ENCODE data around the gene GLS.
A peak's percentile ranks its signal among the peaks of the same experiment; 100 is the strongest.

GLS gene

DNA sequence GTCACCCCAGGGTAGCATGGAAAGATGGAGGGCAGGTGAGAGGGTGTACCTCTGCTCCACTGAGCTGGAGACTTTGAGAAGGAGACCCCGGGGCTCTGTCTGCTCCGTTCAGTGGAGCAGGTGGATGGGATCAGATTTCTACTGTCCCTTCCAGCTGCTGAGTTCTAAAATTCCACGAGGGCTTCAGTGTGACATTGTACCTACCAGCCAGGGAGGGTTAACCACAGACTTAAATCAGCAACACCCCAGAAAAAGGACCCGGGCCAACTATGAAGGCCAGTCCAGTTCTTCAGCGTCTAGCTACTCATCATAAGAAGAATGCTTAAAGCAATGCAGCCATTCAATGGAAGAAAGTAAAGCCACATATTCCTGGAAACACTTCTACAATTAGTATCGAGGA lies 109.5 kb downstream of the GLS start:
- TF ChIP-seq REST (IDR thresholded peaks at IDR 0.05; ENCODE audit: low read depth), result no peak
- no peak for TF ChIP-seq EP300 (IDR thresholded peaks at IDR 0.05; ENCODE audit: borderline replicate concordance)
- TF ChIP-seq, protein P1, sequence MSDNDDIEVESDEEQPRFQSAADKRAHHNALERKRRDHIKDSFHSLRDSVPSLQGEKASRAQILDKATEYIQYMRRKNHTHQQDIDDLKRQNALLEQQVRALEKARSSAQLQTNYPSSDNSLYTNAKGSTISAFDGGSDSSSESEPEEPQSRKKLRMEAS (IDR thresholded peaks at IDR 0.05), result no peak
- no peak for TF ChIP-seq TEAD4 (IDR thresholded peaks at IDR 0.05)
- TF ChIP-seq CREB1 (IDR thresholded peaks at IDR 0.05; ENCODE audit: low read depth), result no peak
- no peak for TF ChIP-seq TAF1 (IDR thresholded peaks at IDR 0.05; ENCODE audit: low read depth)
- TF ChIP-seq YY1 (IDR thresholded peaks at IDR 0.05; ENCODE audit: low read depth), result no peak

GRCh38 chr2:190993292-190993643 lies 112.6 kb downstream of the GLS start:
- TF ChIP-seq REST (IDR thresholded peaks at IDR 0.05; ENCODE audit: low read depth) (no peak), YY1 (IDR thresholded peaks at IDR 0.05; ENCODE audit: low read depth) (no peak), TEAD4 (IDR thresholded peaks at IDR 0.05) (no peak), NFIC (IDR thresholded peaks at IDR 0.05) (no peak), TAF1 (IDR thresholded peaks at IDR 0.05; ENCODE audit: low read depth) (no peak), FOXM1 (IDR thresholded peaks at IDR 0.05; ENCODE audit: borderline replicate concordance, low read depth) (no peak), EGR1 (IDR thresholded peaks at IDR 0.05) (no peak)
- TF ChIP-seq, protein P1 (IDR thresholded peaks at IDR 0.05), result no peak

GRCh38 chr2:190994148-190994547 lies 113.5 kb downstream of the GLS start:
- no peak for TF ChIP-seq TAF1 (IDR thresholded peaks at IDR 0.05; ENCODE audit: low read depth)
- TF ChIP-seq TEAD4 (IDR thresholded peaks at IDR 0.05), result no peak
- TF ChIP-seq TCF12 (IDR thresholded peaks at IDR 0.05; ENCODE audit: low read depth), result no peak
- TF ChIP-seq ZBTB7A (IDR thresholded peaks at IDR 0.05; ENCODE audit: low read depth), result no peak
- TF ChIP-seq EP300 (IDR thresholded peaks at IDR 0.05; ENCODE audit: borderline replicate concordance), result no peak
- TF ChIP-seq NFIC (IDR thresholded peaks at IDR 0.05), result no peak
- TF ChIP-seq FOXM1 (IDR thresholded peaks at IDR 0.05; ENCODE audit: borderline replicate concordance, low read depth), result no peak
- no peak for TF ChIP-seq USF1 (IDR thresholded peaks at IDR 0.05)
- no peak for TF ChIP-seq CREB1 (IDR thresholded peaks at IDR 0.05; ENCODE audit: low read depth)
- no peak for TF ChIP-seq YY1 (IDR thresholded peaks at IDR 0.05; ENCODE audit: low read depth)
- no peak for TF ChIP-seq REST (IDR thresholded peaks at IDR 0.05; ENCODE audit: low read depth)
- TF ChIP-seq CEBPB (IDR thresholded peaks at IDR 0.05), result no peak
- TF ChIP-seq, protein P1 (IDR thresholded peaks at IDR 0.05), result no peak
- no peak for TF ChIP-seq RAD21 (IDR thresholded peaks at IDR 0.05; ENCODE audit: low read depth)

- TF ChIP-seq RAD21 (IDR thresholded peaks at IDR 0.05; ENCODE audit: low read depth) (peak; percentile 29; the same call in 1 of the 2 replicates), NFIC (IDR thresholded peaks at IDR 0.05) (no peak)
- TF ChIP-seq, protein P1 (IDR thresholded peaks at IDR 0.05), result no peak
Observed at GRCh38 chr2:190996338-190996946, 115.8 kb downstream of the GLS start.

DNA sequence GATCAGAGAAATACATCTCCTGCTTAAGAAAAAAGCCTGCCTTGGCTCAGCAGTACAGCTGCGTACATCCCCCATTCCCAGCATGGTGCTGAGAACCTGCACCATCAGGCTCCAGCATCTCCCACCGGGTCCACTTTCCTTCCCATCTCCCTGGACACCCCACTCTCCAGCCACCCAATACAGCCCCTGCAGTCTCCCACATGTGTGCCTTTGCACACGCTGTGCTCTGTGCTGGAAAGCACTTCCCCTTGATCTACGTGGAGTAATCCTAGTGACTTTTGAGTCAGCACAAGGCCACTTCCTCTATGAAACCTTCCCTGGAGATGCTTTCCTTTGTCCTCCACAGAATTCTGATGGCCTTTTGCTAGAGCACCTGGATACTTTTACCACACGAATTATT lies 116.3 kb downstream of the GLS start:
- TF ChIP-seq RAD21 (IDR thresholded peaks at IDR 0.05; ENCODE audit: low read depth) (no peak), USF1 (IDR thresholded peaks at IDR 0.05) (no peak), EP300 (IDR thresholded peaks at IDR 0.05; ENCODE audit: borderline replicate concordance) (no peak), TCF12 (IDR thresholded peaks at IDR 0.05; ENCODE audit: low read depth) (no peak), CEBPB (IDR thresholded peaks at IDR 0.05) (no peak), CREB1 (IDR thresholded peaks at IDR 0.05; ENCODE audit: low read depth) (no peak), ZBTB7A (IDR thresholded peaks at IDR 0.05; ENCODE audit: low read depth) (no peak), TEAD4 (IDR thresholded peaks at IDR 0.05) (no peak), YY1 (IDR thresholded peaks at IDR 0.05; ENCODE audit: low read depth) (no peak), FOXM1 (IDR thresholded peaks at IDR 0.05; ENCODE audit: borderline replicate concordance, low read depth) (no peak), EGR1 (IDR thresholded peaks at IDR 0.05) (no peak), TAF1 (IDR thresholded peaks at IDR 0.05; ENCODE audit: low read depth) (no peak), REST (IDR thresholded peaks at IDR 0.05; ENCODE audit: low read depth) (no peak)
- TF ChIP-seq, protein P1 (IDR thresholded peaks at IDR 0.05), result no peak

All from Ishikawa (cell line).